Activated T-cell treated with anti-CD3 and anti-CD28 coated beads, Interleukin-2, amount 50 U/mL, for 1 hour (primary cell): ENCODE results near the gene KCNMB2.
"Not testable (repeated sequence)": the region's sequence is repeated elsewhere in the genome, so short reads cannot be mapped to it uniquely, and the experiment has no call there.

ENCODE experiments used
- DNase-seq: peaks from one replicate; pipeline ENCODE4 v3.0.0-alpha.2; 2020

KCNMB2 gene

GRCh38 chr3:178707311-178708031 is 171.2 kb downstream of the KCNMB2 start:
- DNase-seq = no peak

- DNase-seq = no peak
These were observed 172.8 kb downstream of the KCNMB2 start for GRCh38 chr3:178709051-178709450.

- no peak for DNase-seq
These were observed 175.5 kb downstream of the KCNMB2 start for GRCh38 chr3:178711753-178712152.

- DNase-seq = no peak
These were observed 176.0 kb downstream of the KCNMB2 start for GRCh38 chr3:178712247-178712646.

GRCh38 chr3:178714925-178715832 is 178.9 kb downstream of the KCNMB2 start:
- DNase-seq = no peak

- DNase-seq = no peak
These were observed 182.9 kb downstream of the KCNMB2 start for GRCh38 chr3:178718995-178719635.

GRCh38 chr3:178732824-178733223 is 196.6 kb downstream of the KCNMB2 start:
- no peak for DNase-seq

GRCh38 chr3:178735032-178735674 is 198.9 kb downstream of the KCNMB2 start:
- DNase-seq = no peak

- no peak for DNase-seq
These were observed 200.1 kb downstream of the KCNMB2 start for GRCh38 chr3:178736300-178736699.

GRCh38 chr3:178739720-178740119 is 203.5 kb downstream of the KCNMB2 start:
- DNase-seq = no peak

- no peak for DNase-seq
These were observed 204.8 kb downstream of the KCNMB2 start for GRCh38 chr3:178741020-178741419.

GRCh38 chr3:178743297-178743696 is 207.1 kb downstream of the KCNMB2 start:
- no peak for DNase-seq

- DNase-seq = not testable (repeated sequence)
These were observed 209.8 kb downstream of the KCNMB2 start for GRCh38 chr3:178745861-178746655.

GRCh38 chr3:178748874-178749273 is 212.6 kb downstream of the KCNMB2 start:
- no peak for DNase-seq

- no peak for DNase-seq
These were observed 213.2 kb downstream of the KCNMB2 start for GRCh38 chr3:178749471-178749870.

GRCh38 chr3:178750639-178751300 is 214.5 kb downstream of the KCNMB2 start:
- no peak for DNase-seq

- no peak for DNase-seq
These were observed 216.6 kb downstream of the KCNMB2 start for GRCh38 chr3:178752843-178753242.

- DNase-seq = no peak
These were observed 218.7 kb downstream of the KCNMB2 start for GRCh38 chr3:178754852-178755510.

- no peak for DNase-seq
These were observed 224.8 kb downstream of the KCNMB2 start for GRCh38 chr3:178761024-178761423.

- DNase-seq = no peak
These were observed 225.2 kb downstream of the KCNMB2 start for GRCh38 chr3:178761461-178761860.

- DNase-seq = no peak
These were observed 226.1 kb downstream of the KCNMB2 start for GRCh38 chr3:178762385-178762784.
